HEK293 (cell line): Measurements from ENCODE around the gene WDR1.

Experiments used
- BCL11A ChIP-seq: fragments of 450-650 bp; formaldehyde crosslinking; IDR thresholded peaks from 2 replicates; pipeline ENCODE4 v1.5.1; 2016; ENCODE audit warnings: low read depth, missing biosample characterization, missing genetic modification characterization
- ZNF324 ChIP-seq: fragments of 450-650 bp; formaldehyde crosslinking; IDR thresholded peaks from 2 replicates; pipeline ENCODE4 v1.5.1; 2016; ENCODE audit warnings: missing biosample characterization, missing genetic modification characterization
- TF ChIP-seq, protein P1 (sequence below): fragments of 450-650 bp; formaldehyde crosslinking; IDR thresholded peaks from 2 replicates; pipeline ENCODE4 v1.5.1; 2017; ENCODE audit warnings: missing biosample characterization, missing genetic modification characterization

GRCh38 chr4:10108391-10108790 lies 8.2 kb downstream of the WDR1 start:
- TF ChIP-seq, protein P1, sequence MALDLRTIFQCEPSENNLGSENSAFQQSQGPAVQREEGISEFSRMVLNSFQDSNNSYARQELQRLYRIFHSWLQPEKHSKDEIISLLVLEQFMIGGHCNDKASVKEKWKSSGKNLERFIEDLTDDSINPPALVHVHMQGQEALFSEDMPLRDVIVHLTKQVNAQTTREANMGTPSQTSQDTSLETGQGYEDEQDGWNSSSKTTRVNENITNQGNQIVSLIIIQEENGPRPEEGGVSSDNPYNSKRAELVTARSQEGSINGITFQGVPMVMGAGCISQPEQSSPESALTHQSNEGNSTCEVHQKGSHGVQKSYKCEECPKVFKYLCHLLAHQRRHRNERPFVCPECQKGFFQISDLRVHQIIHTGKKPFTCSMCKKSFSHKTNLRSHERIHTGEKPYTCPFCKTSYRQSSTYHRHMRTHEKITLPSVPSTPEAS (tag by site-specific recombination) = no peak
- TF ChIP-seq ZNF324 (tag by site-specific recombination) (no peak), BCL11A (tag by site-specific recombination) (no peak)
